Measurements from ENCODE around the gene ERC2.

Gene ERC2

DNA sequence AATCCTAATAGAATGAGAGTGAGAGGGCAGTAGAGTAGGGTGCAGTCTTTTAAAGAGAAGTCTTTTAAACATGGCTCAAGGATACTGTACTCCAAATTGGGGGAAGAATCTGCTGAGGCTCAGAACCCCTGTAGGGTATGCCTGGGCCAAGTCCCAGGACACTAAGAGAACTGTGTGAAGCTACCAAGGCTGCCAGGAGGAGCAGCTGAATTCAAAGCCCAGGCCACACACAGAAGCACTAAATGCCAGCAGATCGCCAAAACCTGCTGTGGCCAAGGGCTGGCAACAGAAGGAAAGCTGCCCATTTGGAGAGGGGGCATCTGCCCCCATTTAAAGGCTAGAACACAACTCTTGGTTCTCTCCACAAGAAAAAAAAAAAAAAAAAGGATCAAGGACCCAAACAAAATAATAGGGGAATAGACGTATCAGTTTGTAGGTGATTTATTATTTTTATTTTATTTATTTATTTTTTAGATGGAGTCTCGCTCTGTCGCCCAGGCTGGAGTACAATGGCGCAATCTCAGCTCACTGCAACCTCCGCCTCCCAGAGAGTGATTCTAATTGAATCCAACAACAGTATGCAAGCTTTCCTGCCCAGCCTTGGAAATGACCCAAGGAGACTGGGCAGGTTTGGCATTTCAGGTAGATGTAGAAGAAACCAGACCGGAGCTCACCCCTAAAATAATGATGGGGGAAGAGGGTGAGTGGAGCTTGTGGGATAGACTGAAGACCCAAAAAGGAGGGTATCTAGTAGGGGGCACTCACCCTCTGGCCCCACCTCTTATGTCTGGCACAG, 702.2 kb downstream of the ERC2 start:
- no peak for DNase-seq

DNA sequence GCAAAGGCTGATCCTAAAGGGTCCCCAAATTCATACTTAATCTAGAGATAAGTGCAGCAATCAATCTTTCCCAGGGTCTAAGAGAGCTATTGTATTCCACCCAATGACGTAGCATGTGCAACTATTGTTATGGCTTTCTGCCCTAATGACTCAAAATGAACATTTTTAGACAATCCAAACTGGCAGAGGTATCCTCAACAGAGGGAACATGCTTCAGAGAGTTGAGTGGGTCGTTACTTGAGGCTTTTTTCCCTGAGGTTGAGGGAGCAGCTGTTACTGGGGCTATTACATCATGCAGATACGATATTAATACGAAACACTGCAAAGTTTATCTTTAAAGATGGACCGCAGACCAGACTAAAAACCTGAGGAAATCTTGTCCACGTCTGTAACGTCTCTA, 702.9 kb downstream of the ERC2 start:
- no peak for DNase-seq

DNA sequence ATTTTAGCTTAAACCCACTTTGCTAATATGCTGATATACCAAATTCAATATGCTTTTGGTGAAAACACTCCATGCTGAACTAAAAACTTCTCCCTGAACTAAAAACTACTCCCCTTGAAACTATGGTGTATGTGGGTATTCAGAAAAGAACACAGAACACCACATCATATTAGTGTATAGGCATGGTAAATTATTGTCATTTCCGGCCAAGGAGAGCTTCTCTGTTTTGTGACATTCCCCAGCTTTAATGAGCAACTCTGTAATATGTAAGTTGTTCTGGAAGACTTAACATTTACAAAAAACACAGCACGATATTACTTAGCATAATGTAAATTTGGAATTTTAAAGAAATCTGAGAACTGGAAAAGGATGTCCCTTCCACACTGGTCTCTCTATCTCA, 711.3 kb downstream of the ERC2 start:
- no peak for DNase-seq

DNA sequence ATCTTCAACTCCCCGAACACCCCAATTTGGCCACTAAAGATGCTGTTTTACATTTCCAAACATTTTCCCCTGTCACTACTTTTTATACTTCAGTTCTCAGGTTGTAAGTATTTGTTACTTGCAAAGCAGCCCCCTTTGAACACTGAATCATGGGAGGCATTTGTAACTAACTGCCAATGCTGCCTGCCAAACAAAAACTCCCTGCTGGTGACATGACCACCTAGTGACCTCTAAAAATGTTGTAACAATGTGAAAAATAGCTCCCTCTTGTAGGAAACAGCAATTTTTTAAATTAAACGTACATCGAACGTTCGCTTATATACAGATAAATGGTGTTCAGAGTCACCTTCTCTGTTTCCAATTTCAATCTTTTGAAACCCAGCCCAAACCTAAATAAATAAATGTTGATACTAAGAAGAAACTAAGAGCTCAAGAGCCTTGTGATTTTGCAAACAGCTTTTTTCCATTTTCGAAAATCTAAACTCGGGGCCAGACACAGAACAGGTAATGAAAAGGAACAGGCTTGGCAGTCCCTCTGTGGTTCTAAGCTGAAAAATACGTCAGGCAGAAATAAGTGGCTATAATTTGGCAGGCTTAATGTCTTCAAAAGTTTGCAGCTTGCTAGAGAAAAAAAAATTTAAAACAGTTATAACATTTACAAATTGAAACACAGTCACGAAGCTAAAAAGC, 712.6 kb downstream of the ERC2 start:
- no peak for DNase-seq

DNA sequence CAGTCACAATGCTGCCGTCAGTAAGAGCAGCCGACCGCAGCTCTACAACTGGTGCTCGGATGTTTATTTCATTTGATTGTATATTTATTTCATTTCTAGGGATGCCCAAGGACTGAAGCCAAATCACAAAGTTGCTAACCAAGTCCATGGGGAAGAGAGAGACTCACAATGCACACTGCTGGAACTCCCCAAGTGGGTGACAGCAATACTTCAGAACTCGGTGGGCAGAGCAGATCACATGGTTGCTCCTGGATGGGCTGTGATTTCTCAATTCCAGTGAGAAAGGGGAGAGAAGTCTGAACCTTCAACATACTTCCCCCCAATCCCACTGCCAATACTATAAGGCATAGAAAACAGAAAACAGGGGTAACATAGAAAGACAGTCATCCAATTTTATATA, 715.4 kb downstream of the ERC2 start:
- no peak for DNase-seq

DNA sequence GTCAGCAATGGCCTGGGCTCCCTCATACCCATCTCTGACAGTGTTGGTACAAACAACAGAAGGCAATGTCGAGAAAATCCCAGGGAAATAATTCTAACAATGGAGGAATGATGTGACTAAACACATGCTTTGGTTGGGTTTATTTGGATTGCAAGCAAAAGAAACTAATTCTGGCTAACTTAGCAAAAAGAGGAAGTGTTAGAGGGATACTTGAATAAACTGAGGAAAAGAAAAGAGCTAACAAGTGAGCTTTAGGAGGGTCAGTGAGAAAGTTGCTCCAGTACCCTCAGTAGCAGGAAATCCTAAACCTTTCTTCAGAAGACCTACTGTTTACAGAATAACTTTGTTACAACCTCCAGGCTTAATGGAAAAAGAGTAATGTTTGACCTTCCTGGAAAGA, 716.5 kb downstream of the ERC2 start:
- DNase-seq, result no peak

DNA sequence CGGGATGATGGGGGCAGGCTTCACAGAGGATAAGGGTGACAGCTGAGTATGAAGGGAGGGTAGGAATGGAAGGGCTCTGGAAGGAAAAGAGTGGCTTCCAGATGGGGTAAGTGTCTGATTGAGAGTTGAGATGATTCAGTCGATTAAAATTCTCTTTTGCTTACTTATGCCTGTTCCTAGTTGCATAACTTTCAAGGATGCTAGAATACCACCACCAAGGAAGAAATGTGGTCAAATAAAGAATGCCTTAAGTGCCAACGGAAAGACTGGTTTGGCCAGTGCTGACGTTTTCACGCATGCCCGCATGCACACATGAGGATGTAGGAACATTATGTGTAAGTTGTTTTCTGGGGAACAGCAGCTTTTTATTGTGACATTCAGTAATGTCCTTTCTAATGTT, 717.7 kb downstream of the ERC2 start:
- no peak for DNase-seq

DNA sequence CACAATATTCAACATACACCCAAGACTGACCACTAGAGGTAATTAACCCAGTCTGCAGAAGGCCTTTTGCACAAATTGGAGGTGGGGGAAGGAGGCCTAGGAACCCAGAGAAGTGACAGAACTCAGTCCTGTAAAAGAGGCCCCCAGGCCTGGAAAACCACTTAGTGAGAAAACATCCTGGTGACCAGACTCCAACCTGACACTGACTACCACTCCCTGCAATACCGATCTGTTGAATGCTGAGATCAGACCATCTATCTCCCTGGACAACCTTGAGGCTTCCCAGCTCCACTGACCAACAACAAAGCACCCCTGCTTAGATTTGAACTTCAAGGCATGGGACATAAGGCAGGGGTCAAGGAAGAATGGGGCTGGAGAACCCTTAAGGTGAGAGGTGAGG, 719.2 kb downstream of the ERC2 start:
- DNase-seq, result no peak

DNA sequence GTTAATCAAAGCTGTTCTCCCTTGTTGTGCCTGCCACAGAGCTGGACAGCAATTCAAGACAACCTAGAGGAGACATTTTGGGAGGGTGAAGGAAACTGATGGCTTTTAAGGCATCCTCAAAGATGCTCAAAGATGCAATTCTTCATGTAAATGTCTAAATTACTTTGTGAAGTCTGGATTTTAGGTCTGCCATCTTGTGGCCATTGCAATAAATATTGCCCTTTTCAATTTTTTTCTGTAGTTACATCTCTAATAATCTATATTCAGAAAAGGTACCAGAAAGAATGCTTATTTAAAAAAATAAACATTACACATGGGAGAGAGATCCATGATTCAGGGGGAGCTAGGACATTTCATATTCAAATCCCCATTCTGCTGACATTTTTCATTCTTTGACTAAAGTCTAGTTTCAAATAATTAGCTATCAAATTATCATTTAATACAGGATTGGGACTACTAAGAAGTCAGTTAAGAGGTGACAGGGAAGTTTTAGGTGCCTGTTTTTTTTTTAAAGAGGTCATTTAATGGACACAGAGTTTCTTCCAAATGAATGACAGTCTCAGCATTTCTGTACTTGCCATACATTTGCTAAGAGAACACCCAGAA, 721.4 kb downstream of the ERC2 start:
- no peak for DNase-seq

DNA sequence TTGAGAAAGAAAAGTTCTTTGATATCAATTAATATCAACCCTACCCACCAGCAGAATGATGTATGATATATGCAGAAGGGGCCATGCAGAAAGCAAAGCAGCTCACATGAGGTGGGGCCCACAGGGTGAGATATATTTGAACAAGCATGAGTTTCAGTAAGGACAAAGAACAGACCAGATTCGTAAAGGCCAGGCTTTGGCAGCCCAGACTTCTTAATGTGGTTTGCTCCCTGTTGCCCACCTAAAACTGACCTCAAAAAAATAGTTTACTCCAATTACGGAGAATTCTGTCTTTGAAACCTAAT, 725.5 kb downstream of the ERC2 start:
- no peak for DNase-seq

DNA sequence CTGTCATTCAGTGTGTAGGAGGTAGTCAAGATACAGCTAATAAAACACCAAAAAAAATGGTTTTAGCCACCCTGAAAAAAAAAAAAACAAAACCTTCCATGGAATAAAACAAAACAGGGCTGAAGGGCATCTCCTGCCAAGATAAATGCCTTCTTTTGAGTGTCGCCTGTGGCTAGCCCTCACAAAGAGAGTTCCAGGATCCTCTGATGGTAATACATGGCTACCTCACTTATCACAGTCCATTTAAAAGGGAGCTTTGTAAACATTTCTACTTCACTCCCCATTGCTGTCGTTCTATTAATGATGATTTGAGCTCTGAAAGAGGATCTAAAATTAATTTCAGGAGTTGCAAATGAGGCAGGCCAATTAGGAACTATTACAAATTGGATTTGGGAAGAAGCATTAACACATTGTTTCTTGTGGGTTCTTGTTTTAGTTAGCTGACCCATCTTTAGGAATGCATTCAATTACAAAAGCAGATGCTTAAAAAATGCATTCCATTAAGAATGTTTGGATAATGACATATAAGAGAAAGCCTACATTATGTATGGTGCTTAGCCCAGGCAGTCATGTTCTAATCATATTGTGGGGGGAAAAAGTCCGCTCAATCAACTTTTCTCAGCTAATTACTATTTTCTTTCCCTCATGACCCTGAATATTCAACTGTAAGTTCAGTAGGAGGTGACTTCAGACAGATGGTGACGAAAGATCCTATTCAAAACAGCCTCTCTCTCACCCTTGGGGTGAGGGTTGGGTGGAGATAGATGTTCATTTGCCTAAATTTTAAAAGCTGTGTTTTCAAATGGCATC, 726.0 kb downstream of the ERC2 start:
- no peak for DNase-seq

DNA sequence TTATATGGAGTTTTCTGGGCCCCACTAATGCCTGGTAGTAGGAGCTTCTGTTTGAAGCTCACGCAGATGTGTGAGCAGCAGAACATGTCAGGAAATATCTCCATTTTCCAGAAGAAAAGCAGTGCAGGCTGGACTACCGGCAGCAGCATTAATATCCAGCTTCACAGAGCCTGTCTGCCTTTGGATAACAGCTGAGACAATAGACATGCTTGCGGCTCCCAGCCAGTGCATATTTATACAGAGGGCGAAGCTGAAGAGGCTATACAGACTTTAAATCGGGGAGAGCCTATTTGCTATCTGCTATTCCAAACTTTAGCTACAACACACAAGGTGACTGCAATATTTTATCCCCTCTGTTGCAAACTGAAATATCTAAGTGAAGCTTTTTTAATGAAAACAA, 731.1 kb downstream of the ERC2 start:
- DNase-seq, result no peak

DNA sequence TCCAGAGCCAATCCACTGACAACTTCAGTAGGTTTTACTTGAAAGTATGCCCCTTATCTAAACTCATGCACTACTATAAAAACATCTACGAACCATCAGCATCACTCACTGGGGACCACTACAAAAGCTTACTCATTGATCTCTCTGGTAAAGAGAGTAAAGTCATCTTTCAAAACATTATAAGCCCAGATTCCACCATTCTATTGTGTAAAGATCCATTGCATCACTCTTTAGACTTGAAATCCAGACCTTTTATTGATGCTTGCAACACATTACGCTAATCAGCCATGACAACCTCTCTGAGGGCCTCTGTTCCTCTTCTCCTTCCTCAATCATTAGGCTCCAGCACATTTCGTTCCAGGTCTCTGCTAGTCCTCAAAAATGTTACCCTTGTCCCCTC, 732.3 kb downstream of the ERC2 start:
- no peak for DNase-seq

DNA sequence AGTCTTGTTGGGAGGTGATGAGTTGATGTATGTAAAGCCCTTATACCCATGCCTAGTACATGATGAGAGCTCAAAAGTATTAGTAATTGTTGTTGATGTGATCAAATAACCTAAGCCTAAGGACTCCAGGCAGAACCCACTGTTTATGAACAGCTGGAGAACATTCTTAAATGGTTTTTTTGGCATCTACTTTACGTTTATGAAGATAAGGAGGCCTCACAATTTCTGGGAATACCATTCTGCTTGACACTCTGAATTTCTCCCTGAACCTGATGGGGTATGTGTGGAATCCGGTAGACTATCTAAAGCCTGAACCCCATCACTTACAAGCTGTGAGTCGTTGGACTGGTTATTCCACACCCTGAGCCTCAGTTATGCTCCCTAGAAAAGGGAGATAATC, 736.5 kb downstream of the ERC2 start:
- DNase-seq, result no peak

DNA sequence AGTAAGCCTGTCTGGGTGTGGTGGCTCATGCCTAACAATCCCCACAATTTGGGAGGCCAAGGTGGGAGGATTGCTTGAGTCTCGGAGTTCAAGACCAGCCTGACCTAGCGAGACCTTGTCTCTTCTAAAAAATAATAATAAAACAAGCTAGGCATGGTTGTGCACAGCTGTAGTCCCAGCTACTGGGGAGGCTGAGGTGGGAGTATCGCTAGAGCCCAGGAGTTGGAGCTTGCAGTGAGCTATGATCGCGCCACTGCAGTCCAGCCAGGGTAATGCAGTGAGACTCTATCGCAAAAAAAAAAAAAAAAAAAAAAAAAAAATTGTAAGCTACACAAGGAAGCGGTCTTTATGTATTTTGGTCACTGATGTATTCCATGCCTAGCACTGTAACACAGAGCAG, 738.7 kb downstream of the ERC2 start:
- DNase-seq, result no peak

DNA sequence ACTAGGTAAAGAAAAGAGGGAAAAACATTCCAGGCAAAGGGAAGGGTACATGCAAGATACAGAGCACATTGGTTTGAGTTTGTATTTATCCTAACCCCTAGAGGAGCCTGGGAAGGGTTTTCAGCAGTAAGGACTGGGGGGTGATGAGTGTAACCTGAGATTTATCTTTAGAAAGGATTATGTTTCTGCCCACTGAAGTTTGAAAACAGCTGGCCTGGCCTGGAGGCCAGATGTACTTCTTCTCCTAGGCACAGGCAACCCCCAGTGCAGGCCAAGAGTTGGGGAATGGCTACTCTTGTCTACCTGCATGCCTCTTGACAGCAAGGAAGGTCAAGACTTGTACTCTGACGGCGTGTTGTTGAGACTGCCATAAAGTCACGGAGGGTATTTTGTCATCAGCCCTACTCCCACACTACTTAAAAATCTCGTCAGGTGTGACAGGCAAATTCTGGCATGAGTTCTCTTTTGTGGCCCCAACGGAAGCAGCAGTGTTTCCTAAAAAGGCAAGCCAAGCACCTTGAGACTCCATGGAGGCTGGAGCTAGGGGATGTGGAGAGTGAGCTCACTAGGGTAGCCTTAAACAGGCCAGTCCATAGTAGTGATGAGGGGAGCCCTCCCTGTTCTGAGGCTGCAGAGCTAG, 739.7 kb downstream of the ERC2 start:
- no peak for DNase-seq

DNA sequence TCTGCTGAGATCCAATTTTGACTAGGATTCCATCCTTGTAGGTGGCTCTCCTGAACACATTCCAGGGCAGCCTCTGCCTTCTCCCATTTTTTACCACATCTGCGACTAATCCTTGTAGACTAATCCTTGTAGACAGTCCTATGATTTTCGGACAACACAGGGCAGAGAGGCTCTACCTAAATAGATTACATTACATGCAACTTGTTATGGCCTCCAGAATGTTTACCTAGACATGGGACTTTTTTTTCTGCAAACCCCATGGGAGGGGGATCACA, 741.8 kb downstream of the ERC2 start:
- DNase-seq, result no peak

DNA sequence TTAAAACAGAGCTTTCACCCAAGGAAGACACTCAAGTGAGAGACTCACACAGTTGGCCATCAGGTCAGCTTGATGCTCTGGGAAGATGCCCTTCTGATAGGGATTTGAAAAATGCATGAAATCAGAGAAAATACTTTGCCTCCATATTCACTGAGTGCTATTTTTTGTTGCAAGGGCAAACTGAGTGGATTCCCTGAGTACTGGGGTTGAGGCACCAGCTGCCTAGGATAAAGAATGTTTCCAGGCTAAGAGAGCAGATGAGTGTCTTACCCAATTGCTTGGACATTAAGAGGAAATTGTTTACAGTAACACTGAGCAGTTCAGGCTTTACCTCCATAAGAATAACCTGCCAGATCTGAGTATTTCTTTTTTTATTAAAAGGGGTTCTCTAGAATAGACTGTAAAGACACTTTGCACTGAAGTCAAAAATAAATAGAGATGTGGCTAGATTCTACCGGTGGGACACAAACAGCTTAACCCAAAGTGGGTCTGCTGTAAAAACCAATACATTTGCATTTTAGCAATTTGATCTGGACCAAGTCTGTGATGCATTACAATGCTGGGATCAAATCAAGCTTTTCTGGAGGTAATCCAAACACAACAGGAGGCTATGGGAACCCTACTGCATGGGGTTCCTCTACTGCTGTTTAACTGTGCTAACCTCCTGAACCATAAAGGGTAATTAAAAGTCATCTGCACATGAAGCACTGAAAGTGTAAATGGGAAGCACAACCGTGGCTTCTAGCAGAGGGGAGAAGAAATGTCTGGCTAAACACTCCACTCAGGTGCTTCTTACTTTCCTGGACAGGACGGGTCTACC, 742.4 kb downstream of the ERC2 start:
- DNase-seq, result no peak

DNA sequence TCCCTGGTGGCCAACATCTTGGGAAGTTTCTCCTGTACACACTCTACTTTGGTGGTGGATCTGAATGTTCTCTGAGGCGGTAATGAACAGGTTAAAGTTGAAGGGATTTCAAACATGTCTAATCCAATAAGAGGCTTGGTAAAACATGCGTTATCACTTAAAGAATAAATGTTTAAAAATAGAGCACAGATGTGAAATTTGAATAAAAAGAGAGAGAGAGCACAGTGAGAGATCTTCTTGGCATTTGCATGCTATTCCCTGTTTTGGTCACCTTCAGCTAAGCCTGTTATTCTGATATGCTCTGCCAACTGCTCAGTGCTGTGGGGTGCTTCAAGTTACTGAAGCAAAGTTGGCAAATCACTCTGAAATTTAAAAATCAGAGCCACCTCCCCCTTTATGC, 743.4 kb downstream of the ERC2 start:
- no peak for DNase-seq

DNA sequence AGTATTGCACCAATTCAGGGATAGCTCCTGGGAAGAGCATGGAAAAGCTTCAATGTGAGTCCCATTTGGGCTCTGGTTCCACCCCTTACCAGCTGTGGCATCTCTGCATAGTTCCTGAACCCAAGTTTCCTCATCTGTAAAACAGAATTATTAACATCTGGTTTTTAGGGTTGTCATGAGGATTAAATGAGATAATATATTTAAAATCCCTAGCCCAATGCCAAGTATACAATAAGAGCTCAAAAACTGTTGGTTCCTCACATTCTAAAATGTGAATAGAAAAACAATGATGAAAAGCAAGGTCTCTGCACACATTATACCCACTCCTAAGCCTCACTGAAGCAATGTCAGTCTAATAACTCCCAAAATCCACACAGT, 743.9 kb downstream of the ERC2 start:
- no peak for DNase-seq

DNA sequence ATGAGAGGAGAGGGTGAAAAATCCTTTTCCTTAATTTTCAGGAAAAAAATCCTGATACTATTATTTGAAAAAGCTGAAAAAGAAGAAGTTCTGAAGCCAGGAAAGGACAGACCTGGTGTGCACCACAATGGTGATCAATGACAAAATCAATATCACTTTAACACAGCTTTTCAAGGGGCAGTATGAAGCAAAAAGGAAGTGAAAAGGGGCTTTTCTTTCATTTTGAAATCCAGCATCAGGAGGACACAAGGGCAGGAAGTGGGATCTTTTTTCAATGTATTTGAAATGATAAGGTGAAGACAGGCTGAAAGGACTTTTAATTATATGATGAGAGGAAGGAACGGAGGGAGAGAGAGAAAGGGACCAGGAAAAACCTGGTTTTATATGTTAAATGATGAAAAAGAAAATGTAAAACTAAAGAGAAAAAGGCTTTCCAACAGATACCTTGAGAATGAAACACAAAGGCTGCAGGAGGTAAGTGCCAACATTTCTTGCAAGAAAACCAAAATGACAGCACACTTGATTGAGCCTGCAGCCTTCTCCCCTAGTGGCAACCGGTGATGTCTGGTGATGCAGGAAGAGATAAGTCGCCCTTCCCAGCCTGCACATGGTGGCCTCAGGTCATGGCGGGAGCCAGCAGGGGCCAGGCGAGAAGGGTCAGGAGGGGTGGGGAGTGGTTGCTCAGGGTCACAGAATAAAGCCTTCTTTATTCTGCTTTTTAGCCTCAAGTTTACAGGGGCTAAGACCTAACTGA, 744.4 kb downstream of the ERC2 start:
- DNase-seq, result no peak
